ENCODE results near the gene BCLAF1.
"Not testable (repeated sequence)": the region's sequence is repeated elsewhere in the genome, so short reads cannot be mapped to it uniquely, and the experiment has no call there.

Gene BCLAF1

GRCh38 chr6:136315594-136315993 is 25.9 kb upstream of the BCLAF1 start:
- Histone ChIP-seq H3K27ac (no peak overlapping the region), H3K4me3 (no peak overlapping the region)

- no peak overlapping the region for H3K4me3 ChIP-seq
- no peak overlapping the region for H3K27ac ChIP-seq
Measured at GRCh38 chr6:136312975-136313374, 23.3 kb upstream of the BCLAF1 start.

- H3K27ac ChIP-seq = no peak overlapping the region
Measured at GRCh38 chr6:136309729-136310311, 20.2 kb upstream of the BCLAF1 start.

GRCh38 chr6:136309171-136309570 is 19.5 kb upstream of the BCLAF1 start:
- no peak overlapping the region for H3K4me3 ChIP-seq
- no peak overlapping the region for H3K27ac ChIP-seq

More at GRCh38 chr6:136309729-136310311, 20.2 kb upstream of the BCLAF1 start:
- no peak overlapping the region for H3K4me3 ChIP-seq

- H3K27ac ChIP-seq, H3K4me3 ChIP-seq: not testable (repeated sequence)
Measured at GRCh38 chr6:136308469-136308868, 18.8 kb upstream of the BCLAF1 start.

GRCh38 chr6:136307351-136307750 is 17.7 kb upstream of the BCLAF1 start:
- no peak overlapping the region for H3K4me3 ChIP-seq
- no peak overlapping the region for H3K27ac ChIP-seq

- H3K4me3 ChIP-seq = no peak overlapping the region
- H3K27ac ChIP-seq = no peak overlapping the region
Measured at GRCh38 chr6:136306466-136306865, 16.8 kb upstream of the BCLAF1 start.

- H3K4me3 ChIP-seq = no peak overlapping the region
- no peak overlapping the region for H3K27ac ChIP-seq
Measured at GRCh38 chr6:136304410-136304809, 14.8 kb upstream of the BCLAF1 start.

GRCh38 chr6:136303516-136303915 is 13.9 kb upstream of the BCLAF1 start:
- Histone ChIP-seq H3K27ac (no peak overlapping the region), H3K4me3 (no peak overlapping the region)

- H3K27ac ChIP-seq = no peak overlapping the region
- no peak overlapping the region for H3K4me3 ChIP-seq
Measured at GRCh38 chr6:136294621-136295020, 5.0 kb upstream of the BCLAF1 start.

GRCh38 chr6:136290410-136291010 is 864 bp upstream of the BCLAF1 start:
- Histone ChIP-seq H3K27ac (peak overlapping the region; percentile 91 to 100 (median 100)), H3K4me3 (peak overlapping the region; percentile 79 to 96 (median 90))

- H3K27ac ChIP-seq = peak overlapping the region; percentile 89 to 100 (median 100)
- peak overlapping the region; percentile 79 to 96 (median 90) for H3K4me3 ChIP-seq
Measured at GRCh38 chr6:136289327-136289578, 393 bp downstream of the BCLAF1 start.

GRCh38 chr6:136288566-136289326 is 900 bp downstream of the BCLAF1 start:
- peak overlapping the region; percentile 79 to 96 (median 90) for H3K4me3 ChIP-seq
- H3K27ac ChIP-seq = peak overlapping the region in 20 of 21 experiments; percentile 89 to 100 (median 100)

- Histone ChIP-seq H3K27ac (peak overlapping the region in 3 of 21 experiments; percentile 8 to 27 (median 22)), H3K4me3 (no peak overlapping the region)
Measured at GRCh38 chr6:136284909-136285308, 4.7 kb downstream of the BCLAF1 start.

- H3K27ac ChIP-seq = no peak overlapping the region
Measured at GRCh38 chr6:136282906-136283305, 6.7 kb downstream of the BCLAF1 start.

GRCh38 chr6:136280032-136280609 is 9.5 kb downstream of the BCLAF1 start:
- Histone ChIP-seq H3K27ac (no peak overlapping the region), H3K4me3 (no peak overlapping the region)

More at GRCh38 chr6:136282906-136283305, 6.7 kb downstream of the BCLAF1 start:
- H3K4me3 ChIP-seq = no peak overlapping the region

- no peak overlapping the region for H3K4me3 ChIP-seq
- H3K27ac ChIP-seq = no peak overlapping the region
Measured at GRCh38 chr6:136274062-136274461, 15.6 kb downstream of the BCLAF1 start.

- no peak overlapping the region for H3K27ac ChIP-seq
- H3K4me3 ChIP-seq = no peak overlapping the region
Measured at GRCh38 chr6:136265101-136265500, 24.5 kb downstream of the BCLAF1 start.

GRCh38 chr6:136262940-136263339 is 26.7 kb downstream of the BCLAF1 start:
- no peak overlapping the region for H3K4me3 ChIP-seq
- H3K27ac ChIP-seq = no peak overlapping the region

- Histone ChIP-seq H3K4me3 (no peak overlapping the region), H3K27ac (no peak overlapping the region)
Measured at GRCh38 chr6:136254851-136255466, 34.7 kb downstream of the BCLAF1 start.
